ENCODE results near the gene NAA80.

NAA80 gene

GRCh38 chr3:50327943-50328691 lies 28.9 kb upstream of the NAA80 start, which contains the start of gene TUSC2:
TSS of gene TUSC2 (minus strand) at chr3:50328223. CDS start at chr3:50328099, 124 bp downstream.
- peak; percentile 96 for DNase-seq

GRCh38 chr3:50327129-50327528 lies 27.9 kb upstream of the NAA80 start:
- no peak for DNase-seq

GRCh38 chr3:50326182-50326541 lies 27.0 kb upstream of the NAA80 start:
- no peak for DNase-seq

GRCh38 chr3:50325497-50326181 lies 26.4 kb upstream of the NAA80 start:
- DNase-seq = no peak

GRCh38 chr3:50325113-50325480 lies 25.9 kb upstream of the NAA80 start:
- DNase-seq = no peak

- DNase-seq = peak; percentile 74
These were observed 25.3 kb upstream of the NAA80 start for GRCh38 chr3:50324351-50325112.

GRCh38 chr3:50323614-50324199 lies 24.5 kb upstream of the NAA80 start:
- DNase-seq = no peak

- no peak for DNase-seq
These were observed 23.9 kb upstream of the NAA80 start for GRCh38 chr3:50323092-50323600.

GRCh38 chr3:50322386-50323091 lies 23.3 kb upstream of the NAA80 start, which contains the start of gene HYAL2:
TSS of gene HYAL2 (minus strand) at chr3:50322745. CDS start at chr3:50320489, 2,256 bp downstream.
- DNase-seq = no peak

- DNase-seq = no peak
These were observed 22.8 kb upstream of the NAA80 start for GRCh38 chr3:50322115-50322385.

GRCh38 chr3:50321336-50322114 lies 22.3 kb upstream of the NAA80 start:
- DNase-seq = peak; percentile 95

GRCh38 chr3:50320853-50321335 lies 21.7 kb upstream of the NAA80 start:
- no peak for DNase-seq

GRCh38 chr3:50319894-50320625 lies 20.9 kb upstream of the NAA80 start:
- no peak for DNase-seq

GRCh38 chr3:50319181-50319893 lies 20.1 kb upstream of the NAA80 start:
- DNase-seq = no peak

GRCh38 chr3:50318615-50319014 lies 19.4 kb upstream of the NAA80 start:
- DNase-seq = no peak

GRCh38 chr3:50318163-50318562 lies 19.0 kb upstream of the NAA80 start:
- no peak for DNase-seq

- no peak for DNase-seq
These were observed 18.1 kb upstream of the NAA80 start for GRCh38 chr3:50317300-50317699.

GRCh38 chr3:50316657-50317242 lies 17.5 kb upstream of the NAA80 start:
- no peak for DNase-seq

- DNase-seq = no peak
These were observed 15.6 kb upstream of the NAA80 start for GRCh38 chr3:50314816-50315215.

- DNase-seq = no peak
These were observed 15.1 kb upstream of the NAA80 start for GRCh38 chr3:50314342-50314741.
